Measurements from ENCODE around the gene AGPAT1.
A peak's percentile ranks its signal among the peaks of the same experiment; 100 is the strongest.

Gene AGPAT1

DNA sequence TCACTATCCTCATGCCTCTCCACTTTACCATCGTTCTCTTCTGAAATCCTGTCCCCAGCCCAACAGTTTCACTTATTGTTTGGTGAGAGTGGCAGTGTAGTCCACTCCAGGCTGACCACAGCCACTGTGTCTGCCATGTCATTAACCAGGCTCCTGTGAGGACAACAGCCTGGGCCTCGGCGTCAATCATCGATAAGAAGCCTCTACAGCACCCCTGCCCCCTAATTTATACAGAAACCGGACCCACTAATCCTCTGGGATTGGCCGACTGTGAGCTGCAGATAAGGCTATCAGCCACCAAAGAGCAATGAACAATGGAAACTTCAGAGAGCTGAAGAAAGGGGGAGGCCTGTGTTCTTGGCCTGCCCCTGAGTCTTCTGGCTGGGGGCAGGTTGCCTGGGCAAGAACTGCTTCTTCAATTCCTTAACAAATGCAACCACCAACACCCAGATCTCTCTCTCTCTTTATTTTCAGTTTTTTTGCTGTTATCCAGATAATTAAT is 8.1 kb downstream of the AGPAT1 start:
- no peak for DNase-seq

GRCh38 chr6:32167154-32167760 is 8.6 kb downstream of the AGPAT1 start:
- DNase-seq: no peak

DNA sequence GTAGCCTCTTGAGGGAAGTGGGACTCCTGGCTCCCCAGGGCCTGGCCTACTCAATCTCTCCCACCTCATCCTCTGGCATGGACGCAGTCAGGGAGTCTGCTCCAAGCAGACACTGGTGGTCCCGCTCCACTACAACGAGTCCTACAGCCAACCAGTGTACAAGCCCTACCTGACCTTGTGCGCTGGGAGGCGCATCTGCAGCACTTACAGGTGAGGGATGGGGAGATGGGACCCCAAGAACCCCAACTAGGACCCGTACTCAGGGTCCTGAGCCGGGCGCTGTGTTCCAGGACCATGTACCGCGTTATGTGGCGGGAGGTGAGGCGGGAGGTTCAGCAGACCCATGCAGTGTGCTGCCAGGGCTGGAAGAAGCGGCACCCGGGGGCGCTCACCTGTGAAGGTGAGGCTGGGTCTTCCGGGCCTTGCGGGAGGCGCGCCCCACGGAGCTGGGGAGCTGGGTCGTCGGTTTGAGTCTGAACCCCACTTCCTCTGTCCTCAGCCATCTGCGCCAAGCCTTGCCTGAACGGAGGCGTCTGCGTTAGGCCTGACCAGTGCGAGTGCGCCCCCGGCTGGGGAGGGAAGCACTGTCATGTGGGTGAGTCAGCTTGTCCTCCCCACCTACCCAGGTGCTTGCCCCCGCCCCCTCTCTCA is 9.3 kb downstream of the AGPAT1 start:
- DNase-seq: no peak

GRCh38 chr6:32164295-32164694 is 11.6 kb downstream of the AGPAT1 start, which contains the start of gene EGFL8:
EGFL8 (plus strand) TSS chr6:32164595; CDS start chr6:32166166, 1,571 bp downstream.
- DNase-seq: no peak

DNA sequence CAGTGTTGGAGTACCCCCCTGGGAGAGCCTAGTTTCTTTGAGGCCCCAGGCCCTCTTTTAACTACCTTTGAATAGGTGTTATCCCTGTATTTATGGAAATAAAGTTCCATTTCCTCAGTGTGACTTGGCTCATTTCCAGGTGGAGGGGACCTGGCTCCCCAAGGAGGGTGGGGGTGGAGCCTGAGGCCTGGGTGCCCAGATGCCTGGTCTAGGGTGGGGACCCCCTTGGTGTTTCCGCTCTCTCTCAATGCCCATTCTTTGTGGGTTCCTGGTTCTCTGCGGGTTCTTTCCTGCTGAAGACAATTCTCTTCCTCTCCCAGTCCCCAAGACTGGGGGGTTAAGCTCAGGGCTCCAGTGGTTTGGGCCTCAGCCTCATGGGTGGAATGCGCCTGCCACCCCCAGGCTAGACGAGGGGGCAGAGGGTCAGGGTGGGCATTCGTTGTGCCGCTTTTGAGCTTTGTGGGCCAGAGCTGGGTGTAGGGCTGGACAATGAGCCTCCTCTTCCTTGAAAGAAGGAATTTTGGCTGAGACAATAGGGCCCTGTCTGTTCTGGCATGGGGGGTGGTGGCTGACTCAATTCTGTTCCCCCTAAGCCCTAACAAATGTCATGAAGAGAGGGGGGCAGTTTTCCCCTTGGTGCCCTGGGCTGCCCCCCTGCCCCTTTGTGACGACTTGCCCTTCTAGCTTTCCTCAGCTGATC is 12.2 kb downstream of the AGPAT1 start:
- no peak for DNase-seq

GRCh38 chr6:32158052-32158451 is 17.8 kb downstream of the AGPAT1 start:
- DNase-seq: no peak

GRCh38 chr6:32156891-32157290 is 19.0 kb downstream of the AGPAT1 start:
- no peak for DNase-seq

- peak; percentile 74 to 77 for DNase-seq
These were observed 21.2 kb downstream of the AGPAT1 start for GRCh38 chr6:32154514-32155161.

DNA sequence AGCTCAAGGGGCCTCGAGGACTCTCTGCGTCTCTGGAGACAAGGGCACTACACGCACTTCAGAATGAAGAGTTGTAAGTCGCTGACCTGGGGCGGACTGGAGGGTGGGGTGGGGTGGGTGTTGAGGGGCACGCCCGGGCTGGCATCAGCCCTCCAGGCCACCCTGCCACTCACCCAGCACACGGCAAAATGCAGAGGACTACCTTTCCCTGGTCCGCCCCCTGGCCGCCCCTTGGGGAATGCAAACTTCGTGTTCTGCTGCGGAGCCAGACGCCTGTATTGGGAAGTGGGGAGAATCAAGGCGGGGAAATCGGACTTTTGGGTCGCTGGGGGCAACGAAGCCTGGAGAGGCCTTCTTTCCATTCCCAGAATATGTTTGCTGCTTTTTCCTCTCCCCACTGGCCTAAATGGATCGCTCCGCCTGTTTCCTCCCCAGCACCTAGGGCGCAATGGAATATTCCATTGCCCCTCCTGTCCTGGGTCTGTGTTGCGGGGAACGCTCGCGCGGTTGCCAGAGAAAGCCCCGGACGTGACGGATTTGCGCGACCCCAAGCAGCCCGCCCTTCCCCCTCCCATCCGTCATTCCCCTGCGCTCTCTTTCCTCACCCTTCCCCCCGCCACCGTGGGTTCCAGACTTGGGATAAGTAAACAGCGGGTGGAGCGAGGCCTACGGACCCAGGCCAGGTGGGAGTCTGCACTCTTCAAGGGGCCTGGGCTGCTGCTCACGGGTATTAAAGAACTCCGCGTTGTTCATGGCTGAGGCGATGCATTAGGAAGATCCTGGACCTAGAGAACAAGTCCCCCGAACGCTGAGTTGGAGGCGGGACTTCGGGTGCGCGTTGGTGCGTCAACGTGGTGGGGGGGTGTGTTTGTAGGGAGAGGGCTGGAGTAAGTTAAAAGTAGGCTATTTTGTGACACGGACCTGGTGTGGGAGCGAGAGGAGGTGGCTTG is 22.0 kb downstream of the AGPAT1 start, which contains the start of gene PPT2:
PPT2 (plus strand) TSS at position 578 of the 950 bp plus-strand sequence. CDS start 454 bp downstream, outside the sequence.
- peak; percentile 87 for DNase-seq

GRCh38 chr6:32152769-32153563 is 22.9 kb downstream of the AGPAT1 start:
- DNase-seq: peak in 1 of 2 experiments; percentile 43

DNA sequence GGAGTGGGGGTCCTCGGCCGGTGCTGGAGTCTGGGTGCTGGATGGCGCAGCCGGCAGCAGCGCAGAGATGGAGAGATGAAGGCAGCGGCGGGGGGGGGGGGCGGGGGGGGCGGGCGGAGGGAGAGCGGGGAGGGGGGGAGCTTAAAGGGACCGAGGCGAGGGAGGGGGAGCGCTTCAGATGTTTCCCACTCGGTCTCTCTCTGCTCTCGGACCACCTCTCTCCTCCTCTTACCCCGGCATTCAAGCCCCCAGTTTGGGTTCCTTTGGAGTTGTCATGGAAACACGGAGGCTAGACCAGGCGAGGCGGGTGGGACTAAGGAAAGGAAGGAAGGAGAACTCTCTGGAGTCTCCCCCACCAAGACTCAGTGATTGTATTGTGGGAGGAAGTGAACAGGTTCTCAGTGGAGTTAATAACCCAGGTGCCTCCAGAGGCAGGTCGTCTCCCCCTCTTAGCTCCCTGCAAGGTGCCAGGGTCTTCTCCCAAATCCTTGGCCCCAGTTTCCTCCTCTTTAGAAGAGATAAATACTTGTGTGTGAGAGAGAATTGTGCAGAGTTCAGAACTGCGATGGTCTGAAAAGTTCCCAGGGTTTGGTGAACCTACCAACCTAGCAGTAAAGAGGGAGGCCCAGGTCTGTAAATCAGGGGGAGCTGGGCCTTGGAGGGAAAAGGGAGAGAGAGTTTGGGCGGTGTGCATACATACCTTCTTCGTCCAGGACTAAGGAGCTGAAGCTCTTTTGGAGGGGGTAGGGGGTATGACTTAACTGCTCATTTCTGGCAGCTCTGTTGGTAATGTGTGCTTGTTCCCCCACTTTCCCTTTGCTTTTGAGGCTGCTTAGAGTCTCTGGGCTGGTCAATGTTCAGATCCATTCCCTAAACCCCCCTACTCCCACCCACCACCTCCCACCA is 23.8 kb downstream of the AGPAT1 start, which contains the start of gene PRRT1:
PRRT1 (minus strand) TSS at position 77 of the 906 bp plus-strand sequence. CDS start 112 bp downstream, outside the sequence.
- DNase-seq: no peak

DNA sequence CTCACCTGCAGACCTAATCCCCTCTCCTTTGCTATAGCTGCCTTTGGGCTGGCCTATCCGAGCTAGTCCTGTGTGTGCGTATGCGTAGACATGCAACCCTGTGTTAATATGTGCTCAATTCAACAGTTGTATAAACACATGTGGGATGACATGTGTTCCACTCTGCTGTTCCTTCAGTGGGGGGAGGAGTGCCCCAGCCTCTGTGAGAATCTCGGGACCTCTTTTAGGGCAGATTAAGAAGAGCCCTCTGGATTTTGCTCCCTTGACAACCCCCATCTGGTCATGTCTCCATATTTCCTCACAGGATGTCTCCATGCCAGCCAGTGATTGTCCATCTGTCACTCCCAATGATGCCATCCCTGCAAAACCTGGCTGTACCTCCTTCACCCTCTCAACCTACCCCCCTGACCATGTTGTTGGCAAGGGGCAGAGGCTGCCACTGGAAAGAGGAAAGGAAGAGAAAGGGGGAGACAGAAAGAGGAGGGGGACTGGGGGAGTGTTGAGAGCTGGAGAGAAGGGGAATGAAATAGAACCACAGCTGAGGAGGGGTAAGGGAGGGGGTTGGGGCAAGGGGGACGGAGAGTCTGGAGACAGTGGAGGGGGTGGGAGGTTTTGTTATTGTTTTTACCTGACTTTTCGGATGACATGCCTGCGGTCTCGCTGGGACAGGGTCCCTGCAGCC is 24.6 kb downstream of the AGPAT1 start:
- no peak for DNase-seq

DNA sequence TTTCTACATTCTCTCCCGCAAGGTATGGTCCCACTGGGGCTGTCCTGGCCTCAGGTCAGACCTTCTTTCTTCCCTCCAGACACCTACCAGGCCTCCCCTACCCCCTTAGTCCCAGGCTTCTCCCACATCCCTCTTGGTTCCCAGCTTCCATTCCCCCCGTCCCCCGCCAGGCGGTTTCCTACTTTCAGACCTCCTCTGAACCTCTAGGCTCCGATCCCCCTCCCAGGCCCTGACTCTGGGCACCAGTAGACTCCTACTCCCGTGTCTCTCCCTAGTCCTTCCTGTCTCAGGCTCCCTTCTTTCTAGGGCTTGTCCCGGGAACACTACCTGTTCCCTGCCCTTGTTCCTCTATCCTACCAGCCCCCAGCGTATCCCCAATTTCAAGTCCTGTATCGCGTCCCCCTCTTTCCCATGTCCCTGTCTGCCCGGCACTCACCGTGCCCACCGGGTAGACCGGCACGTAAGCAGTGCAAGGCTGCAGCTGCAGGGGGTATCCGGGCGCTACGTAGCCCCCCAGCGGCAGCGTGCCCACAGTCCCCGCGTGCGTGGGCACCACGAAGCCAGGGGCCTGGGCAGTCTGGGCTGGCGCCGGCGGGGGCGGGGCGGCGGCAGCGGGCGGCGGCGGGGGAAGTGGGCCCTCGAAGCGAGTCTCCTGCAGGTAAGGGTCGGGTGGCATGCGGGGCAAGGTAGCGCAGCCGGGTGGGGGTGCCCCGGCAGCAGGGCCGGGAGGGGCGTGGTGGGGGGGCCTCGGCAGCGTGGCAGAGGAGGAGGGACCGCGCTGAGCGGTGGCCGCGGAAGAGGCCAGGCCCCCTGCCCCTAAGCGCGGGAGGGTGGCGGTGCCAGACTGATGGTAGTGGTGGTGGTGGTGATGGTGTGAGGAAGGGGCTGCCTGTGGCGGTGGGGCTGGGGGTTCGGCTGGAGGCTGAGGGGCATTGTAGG is 25.7 kb downstream of the AGPAT1 start:
- DNase-seq: no peak

DNA sequence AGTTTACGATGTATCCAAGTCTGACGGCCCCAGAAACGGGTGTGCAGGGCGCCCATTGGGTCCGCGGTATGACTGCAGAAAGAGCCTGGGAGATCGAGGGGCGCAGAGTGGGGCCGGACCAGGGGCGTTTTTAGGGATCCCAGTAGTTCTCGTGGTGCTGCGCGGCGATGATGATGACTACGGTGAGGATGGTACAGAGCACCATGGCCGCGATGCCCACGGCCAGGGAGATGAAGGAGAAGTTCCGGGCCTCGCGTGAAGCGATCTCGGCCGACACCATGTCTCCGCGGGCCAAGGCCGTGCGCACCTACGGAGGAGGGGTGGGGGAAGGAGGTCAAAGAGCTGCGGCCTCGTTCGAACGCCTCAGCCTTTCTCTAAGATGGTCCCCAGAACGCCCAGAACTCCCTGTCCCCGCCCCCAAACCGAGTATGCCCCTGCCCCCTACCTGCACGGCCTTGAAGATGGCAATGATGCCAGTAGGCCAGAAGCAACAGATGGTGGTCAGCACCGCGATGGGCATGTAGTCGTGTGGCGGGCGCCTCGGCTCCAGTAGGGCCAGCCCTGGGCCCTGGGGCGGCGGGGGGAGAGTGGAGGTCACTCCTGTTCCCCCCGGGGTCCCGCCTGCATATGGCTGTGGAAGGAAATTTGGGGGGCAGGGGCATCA is 26.7 kb downstream of the AGPAT1 start:
- peak in 1 of 2 experiments; percentile 31 for DNase-seq

DNA sequence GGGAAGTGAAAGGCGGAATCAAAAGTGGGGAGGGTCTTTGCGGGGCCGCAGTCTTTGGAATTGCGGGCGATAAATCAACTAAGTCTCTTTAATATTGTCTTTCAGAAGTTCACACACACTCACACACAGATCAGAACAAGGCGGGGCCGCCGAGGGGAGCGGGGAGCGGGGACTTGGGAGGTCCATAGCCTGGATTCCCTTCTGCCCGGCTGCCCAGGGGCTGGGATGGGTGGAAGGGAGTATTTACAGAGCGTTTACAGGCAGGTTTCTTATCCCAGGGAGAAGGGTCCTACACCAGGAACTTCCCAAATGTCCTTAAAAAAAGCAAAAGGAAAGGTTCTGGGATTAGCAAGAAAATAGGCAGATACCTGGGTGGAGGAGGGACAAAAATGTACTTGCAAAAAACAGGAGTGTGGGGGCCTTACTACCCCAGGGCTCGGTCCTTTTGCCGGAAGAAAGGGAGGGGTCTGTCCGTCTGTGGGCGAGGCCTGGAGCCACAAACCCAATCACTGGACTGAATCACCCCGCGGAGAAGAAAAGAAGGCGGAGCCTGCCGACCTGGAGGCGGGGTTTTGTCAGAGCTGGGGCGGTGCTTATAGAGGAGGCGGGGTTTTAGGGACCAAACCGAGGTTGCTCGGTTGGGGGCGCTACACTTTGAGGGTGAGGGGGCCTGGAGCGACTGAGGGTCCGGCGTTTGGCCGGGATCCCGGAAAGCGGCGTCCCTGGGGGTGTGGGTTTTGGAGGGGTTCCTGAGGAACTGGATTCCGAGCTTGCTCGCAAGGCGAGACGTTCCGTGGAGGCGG is 27.4 kb downstream of the AGPAT1 start:
- peak; percentile 89 to 90 for DNase-seq

GRCh38 chr6:32147401-32148132 is 28.3 kb downstream of the AGPAT1 start:
- no peak for DNase-seq
